Naive thymus-derived CD8-positive, alpha-beta T cell (primary cell): ENCODE data around the gene SLC9A9. TPM values are rescaled to one million over a fixed set of nuclear protein-coding genes. Genes with fewer than 3 reads are reported as not detected.

Experiments used
- ATAC-seq, 2 donors: fragments of 150-1000 bp; cut with Tn5 transposase in 1 of 2; sonication (Bioruptor Pico), chemical (Tn5 transposase) in 1 of 2; 1 replicate in 1 of 2; 2 replicates in 1 of 2; pipeline ENCODE4 v1.10.0; 2021; ENCODE audit warnings: mild to moderate bottlenecking in 2 of 2, moderate library complexity in 2 of 2
- POLR2A ChIA-PET: fragments of 350-600 bp; sonication (Branson Sonifier 250); formaldehyde crosslinking; loops from one replicate; lab custom pipeline; 2021; ENCODE audit warnings: antibody characterized with exemption; lab: Charles Lee
- DNase-seq, 10 donors: peaks; one replicate each; pipeline versions ENCODE4 v3.0.0 to v3.0.0-alpha.2; 2020 to 2022
- H3K27ac Mint-ChIP-seq, 10 donors: one replicate each; pipeline ENCODE4 v1.8.0; 2020 to 2022; ENCODE audit warnings: mild to moderate bottlenecking in 10 of 10, mixed read lengths in 10 of 10, moderate library complexity in 4 of 10, inconsistent platforms in 1 of 10
- H3K27me3 Mint-ChIP-seq, 5 donors: one replicate each; pipeline ENCODE4 v1.8.0; 2021 to 2022; ENCODE audit warnings: mixed read lengths in 5 of 5
- H3K36me3 Mint-ChIP-seq, 3 donors: one replicate each; pipeline ENCODE4 v1.8.0; 2020 to 2022; ENCODE audit warnings: mixed read lengths in 3 of 3, mild to moderate bottlenecking in 2 of 3, inconsistent platforms in 1 of 3
- H3K4me1 Mint-ChIP-seq, 4 donors: one replicate each; pipeline ENCODE4 v1.8.0; 2021 to 2022; ENCODE audit warnings: mixed read lengths in 4 of 4
- H3K4me3 Mint-ChIP-seq, 10 donors: one replicate each; pipeline ENCODE4 v1.8.0; 2020 to 2022; ENCODE audit warnings: mild to moderate bottlenecking in 10 of 10, mixed read lengths in 10 of 10, moderate library complexity in 6 of 10, inconsistent platforms in 1 of 10
- H3K9me3 Mint-ChIP-seq, 9 donors: one replicate each; pipeline ENCODE4 v1.8.0; 2020 to 2022; ENCODE audit warnings: mixed read lengths in 9 of 9, mild to moderate bottlenecking in 3 of 9, inconsistent platforms in 1 of 9, moderate library complexity in 1 of 9
- polyA plus RNA-seq, 3 donors: library from polyadenylated mRNA; unstranded; fragments of 300-500 nt; fragmentation: Illumina TruSeq; gene quantifications; one replicate each; pipeline ENCODE4 v1.2.3, GENCODE V29; 2021
- total RNA-seq, 8 experiments: library from RNA in 2 of 8; stranded (reverse) in 2 of 8; gene quantifications; one replicate each; pipeline ENCODE4 v1.2.3 and lab custom pipeline; 2021 to 2026

SLC9A9 gene
- total and polyA plus RNA-seq, 5 experiments from 2014 or later = 9.6 to 19.4 (median 14.2) TPM

- DNase-seq (no peak), ATAC-seq (no peak)
- Mint-ChIP-seq H3K9me3 (peaks cover 0 to 2% (median 0%) of the 10 kb centered on the region in 9 donors), H3K27ac (peak overlapping the region in 2 of 10 donors; percentile 40 to 78), H3K27me3 (no peaks in the 10 kb centered on the region), H3K4me3 (no peak overlapping the region), H3K36me3 (no peaks in the 10 kb centered on the region), H3K4me1 (peaks cover 8 to 24% (median 13%) of the 10 kb centered on the region in 4 donors)
- POLR2A ChIA-PET = interaction anchor here (0.8 kb wide), 1 partner anchor 64 kb away, joined by 3 read pairs; no protein-coding TSS in a partner anchor
These were observed 625.8 kb downstream of the SLC9A9 start for GRCh38 chr3:143222505-143222904.

- no peak for DNase-seq
- Mint-ChIP-seq H3K27me3 (no peaks in the 10 kb centered on the region), H3K4me3 (no peak overlapping the region), H3K27ac (no peak overlapping the region), H3K9me3 (peaks cover 0 to 2% (median 0%) of the 10 kb centered on the region in 9 donors), H3K36me3 (no peaks in the 10 kb centered on the region), H3K4me1 (peaks cover 13 to 35% (median 24%) of the 10 kb centered on the region in 4 donors)
- POLR2A ChIA-PET = no interaction called here
- ATAC-seq = no peak
These were observed 626.8 kb downstream of the SLC9A9 start for GRCh38 chr3:143221446-143221845.

GRCh38 chr3:143220741-143221140, 627.5 kb downstream of the SLC9A9 start:
- Mint-ChIP-seq H3K27ac (no peak overlapping the region), H3K4me3 (no peak overlapping the region), H3K4me1 (peaks cover 14 to 40% (median 28%) of the 10 kb centered on the region in 4 donors), H3K27me3 (no peaks in the 10 kb centered on the region), H3K9me3 (peaks cover 0 to 2% (median 0%) of the 10 kb centered on the region in 9 donors), H3K36me3 (no peaks in the 10 kb centered on the region)
- no peak for DNase-seq
- POLR2A ChIA-PET = no interaction called here
- ATAC-seq = no peak

GRCh38 chr3:143218166-143218835, 630.0 kb downstream of the SLC9A9 start:
- no peaks in the 10 kb centered on the region for H3K36me3 Mint-ChIP-seq
- H3K4me3 Mint-ChIP-seq = peak overlapping the region in 2 of 10 donors; percentile 21 to 55
- POLR2A ChIA-PET = interaction anchor here (1.4 kb wide), 1 partner anchor 54 kb away, joined by 3 read pairs; no protein-coding TSS in a partner anchor
- H3K9me3 Mint-ChIP-seq = peaks cover 0 to 2% (median 0%) of the 10 kb centered on the region in 9 donors
- peaks cover 14 to 41% (median 28%) of the 10 kb centered on the region in 4 donors for H3K4me1 Mint-ChIP-seq
- no peak for DNase-seq
- no peak for ATAC-seq
- no peaks in the 10 kb centered on the region for H3K27me3 Mint-ChIP-seq
- H3K27ac Mint-ChIP-seq = peak overlapping the region in 3 of 10 donors; percentile 55 to 78 (median 75)

- POLR2A ChIA-PET = interaction anchor here (1.4 kb wide), 1 partner anchor 53 kb away, joined by 3 read pairs; no protein-coding TSS in a partner anchor
These were observed 631.0 kb downstream of the SLC9A9 start for GRCh38 chr3:143217283-143217682.

GRCh38 chr3:143216709-143217182, 631.5 kb downstream of the SLC9A9 start:
- Mint-ChIP-seq H3K9me3 (peaks cover 0 to 2% (median 0%) of the 10 kb centered on the region in 9 donors), H3K36me3 (no peaks in the 10 kb centered on the region), H3K27me3 (no peaks in the 10 kb centered on the region), H3K4me1 (peaks cover 12 to 41% (median 28%) of the 10 kb centered on the region in 4 donors), H3K4me3 (peak overlapping the region; percentile 59 to 86 (median 75)), H3K27ac (peak overlapping the region in 9 of 10 donors; percentile 56 to 93 (median 82))
- DNase-seq (peak in 3 of 10 donors; percentile 19 to 50 (median 33)), ATAC-seq (peak; percentile 50 to 62)
- POLR2A ChIA-PET = interaction anchor here (1.4 kb wide), 1 partner anchor 52 kb away, joined by 3 read pairs; no protein-coding TSS in a partner anchor

More at GRCh38 chr3:143217283-143217682, 631.0 kb downstream of the SLC9A9 start:
- Mint-ChIP-seq H3K4me3 (peak overlapping the region in 8 of 10 donors; percentile 59 to 86 (median 76)), H3K4me1 (peaks cover 12 to 41% (median 28%) of the 10 kb centered on the region in 4 donors), H3K36me3 (no peaks in the 10 kb centered on the region), H3K27me3 (no peaks in the 10 kb centered on the region), H3K27ac (peak overlapping the region in 8 of 10 donors; percentile 74 to 93 (median 82)), H3K9me3 (peaks cover 0 to 2% (median 0%) of the 10 kb centered on the region in 9 donors)
- ATAC-seq = no peak
- no peak for DNase-seq

Other genes with a start within 250 kb of the SLC9A9 start
- gene DIPK2A, start 123.4 kb upstream of the SLC9A9 start, total RNA-seq = 10 to 100 TPM; 16.1 to 17.3 TPM
- 1 to 10 TPM; 5.3 to 7.3 (median 5.9) TPM for gene DIPK2A, start 123.4 kb upstream of the SLC9A9 start, polyA plus RNA-seq